IMR-90 (cell line): ENCODE results near the gene PRSS56. TPM values are rescaled to one million over a fixed set of nuclear protein-coding genes. Genes with fewer than 3 reads are reported as not detected.

ENCODE experiments used
- ATAC-seq: fragments of 200-7000 bp; cut with Tn5 transposase; 2 replicates; pipeline ENCODE4 v1.9.1; 2020; ENCODE audit warnings: low read depth, mild to moderate bottlenecking, moderate library complexity
- BruUV-seq: library from RNA; stranded (reverse); fragments of 400-500 nt; replicated peaks from 2 replicates; lab custom pipeline; 2021; lab: Mats Ljungman, UMichigan
- CTCF ChIA-PET: fragments of 300-600 bp; formaldehyde crosslinking; extraction: SDS; loops from one replicate; lab custom pipeline; 2021; ENCODE audit warnings: antibody characterized with exemption; lab: Yijun Ruan, JAX
- POLR2A ChIA-PET: fragments of 300-600 bp; sonication (Branson Sonifier 250); formaldehyde crosslinking; loops from one replicate; lab custom pipeline; 2022; ENCODE audit warnings: antibody characterized with exemption; ENCODE audit not compliant: unreplicated experiment; lab: Charles Lee
- DNase-seq: peaks from one replicate; pipeline ENCODE4 v3.0.0; 2013
- H2AFZ ChIP-seq: replicated peaks from 2 replicates; pipeline ENCODE3; 2013; ENCODE audit warnings: low read length, mild to moderate bottlenecking; ENCODE audit not compliant: poor library complexity
- H2AK5ac ChIP-seq: 2 replicates; pipeline ENCODE4 v1.6.1; 2013; ENCODE audit warnings: low read depth, low read length, inconsistent platforms
- H2AK9ac ChIP-seq: replicated peaks from 2 replicates; pipeline ENCODE3; 2013; ENCODE audit warnings: mild to moderate bottlenecking, low read depth, low read length, moderate library complexity; ENCODE audit not compliant: poor library complexity
- H2BK120ac ChIP-seq: 2 replicates; pipeline ENCODE4 v1.6.1; 2013; ENCODE audit warnings: low read depth, low read length, inconsistent platforms
- H2BK15ac ChIP-seq: 3 replicates; pipeline ENCODE4 v1.6.1; 2013; ENCODE audit warnings: low read depth, low read length, inconsistent platforms
- H2BK20ac ChIP-seq: 2 replicates; pipeline ENCODE4 v1.6.1; 2013; ENCODE audit warnings: low read depth, mild to moderate bottlenecking, inconsistent platforms, low read length, moderate library complexity
- H2BK5ac ChIP-seq: 2 replicates; pipeline ENCODE4 v1.6.1; 2013; ENCODE audit warnings: mild to moderate bottlenecking, low read depth, low read length, inconsistent platforms; ENCODE audit not compliant: poor library complexity, severe bottlenecking
- H3K14ac ChIP-seq: replicated peaks from 2 replicates; pipeline ENCODE4 v1.6.1; 2013; ENCODE audit warnings: low read depth, low read length, inconsistent platforms
- H3K18ac ChIP-seq: 2 replicates; pipeline ENCODE4 v1.6.1; 2013; ENCODE audit warnings: low read depth, low read length, control low read depth
- H3K23ac ChIP-seq: 2 replicates; pipeline ENCODE4 v1.6.1; 2013; ENCODE audit warnings: low read depth, low read length, inconsistent platforms
- H3K27ac ChIP-seq: 2 replicates; pipeline ENCODE4 v1.5.1; 2013; ENCODE audit warnings: mild to moderate bottlenecking, control low read depth, low read length; ENCODE audit not compliant: insufficient read depth
- H3K27me3 ChIP-seq: 2 replicates; pipeline ENCODE4 v1.6.1; 2013; ENCODE audit warnings: low read length; ENCODE audit not compliant: control insufficient read depth, insufficient read depth
- H3K36me3 ChIP-seq: 2 replicates; pipeline ENCODE4 v1.6.1; 2013; ENCODE audit warnings: low read length, mixed read lengths; ENCODE audit not compliant: control insufficient read depth, insufficient read depth
- H3K4ac ChIP-seq: 2 replicates; pipeline ENCODE4 v1.6.1; 2013; ENCODE audit warnings: low read depth, low read length, inconsistent platforms
- H3K4me1 ChIP-seq: 2 replicates; pipeline ENCODE4 v1.6.1; 2013; ENCODE audit warnings: low read length, mixed read lengths; ENCODE audit not compliant: control insufficient read depth, insufficient read depth
- H3K4me2 ChIP-seq: 2 replicates; pipeline ENCODE4 v1.6.1; 2013; ENCODE audit warnings: low read depth, mild to moderate bottlenecking, control low read depth, low read length, moderate library complexity
- H3K4me3 ChIP-seq: 2 replicates; pipeline ENCODE4 v1.5.1; 2013; ENCODE audit warnings: low read depth, mild to moderate bottlenecking, control low read depth, low read length, moderate library complexity; ENCODE audit not compliant: insufficient read depth
- H3K56ac ChIP-seq: 2 replicates; pipeline ENCODE4 v1.6.1; 2013; ENCODE audit warnings: low read length, inconsistent platforms; ENCODE audit not compliant: insufficient read depth; ENCODE audit errors: extremely low read depth
- H3K79me1 ChIP-seq, 2 experiments: 2 replicates each; pipeline ENCODE4 v1.6.1; 2013; ENCODE audit warnings: low read length in 2 of 2, inconsistent platforms in 1 of 2, low read depth in 1 of 2
- H3K9ac ChIP-seq: 2 replicates; pipeline ENCODE4 v1.6.1; 2013; ENCODE audit warnings: low read depth, low read length, control low read depth
- H3K9me1 ChIP-seq: 2 replicates; pipeline ENCODE4 v1.6.1; 2013; ENCODE audit warnings: low read length, inconsistent platforms; ENCODE audit not compliant: insufficient read depth
- H3K9me3 ChIP-seq: 2 replicates; pipeline ENCODE4 v1.6.1; 2013; ENCODE audit warnings: low read length; ENCODE audit not compliant: control insufficient read depth, insufficient read depth
- H4K20me1 ChIP-seq: 2 replicates; pipeline ENCODE4 v1.6.1; 2013; ENCODE audit warnings: low read length, inconsistent platforms; ENCODE audit not compliant: insufficient read depth
- H4K5ac ChIP-seq: 2 replicates; pipeline ENCODE4 v1.6.1; 2013; ENCODE audit warnings: mild to moderate bottlenecking, low read depth, low read length, control low read depth
- H4K8ac ChIP-seq, 2 experiments: 2 replicates each; pipeline ENCODE4 v1.6.1; 2013; ENCODE audit warnings: low read depth in 2 of 2, low read length in 2 of 2, control low read depth in 1 of 2, inconsistent platforms in 1 of 2
- H4K91ac ChIP-seq: 2 replicates; pipeline ENCODE4 v1.6.1; 2013; ENCODE audit warnings: low read depth, low read length, inconsistent platforms; ENCODE audit not compliant: insufficient read depth
- CEBPB ChIP-seq: IDR thresholded peaks from 2 replicates; pipeline ENCODE4 v1.6.1; 2012; ENCODE audit warnings: low read depth, low read length, improper control_type of control experiment
- CTCF ChIP-seq: conservative IDR thresholded peaks from 2 replicates; pipeline ENCODE4 v1.5.1; 2012; ENCODE audit warnings: mild to moderate bottlenecking, low read depth, low read length, improper control_type of control experiment
- MAFK ChIP-seq: IDR thresholded peaks from 2 replicates; pipeline ENCODE4 v1.6.1; 2012; ENCODE audit warnings: low read depth, low read length, improper control_type of control experiment
- SMC3 ChIP-seq: fragments of 150-350 bp; IDR thresholded peaks from 2 replicates; pipeline ENCODE4 v1.6.1; 2016; ENCODE audit warnings: low read depth, mild to moderate bottlenecking, antibody characterized with exemption, low read length, moderate library complexity
- USF2 ChIP-seq: fragments of 150-350 bp; IDR thresholded peaks from 2 replicates; pipeline ENCODE4 v1.6.1; 2017; ENCODE audit warnings: mild to moderate bottlenecking, antibody characterized with exemption, low read length, low read depth
- WGBS, 2 experiments: methylation state at CpG; one replicate each; pipeline versions ENCODE4 v1.1.5 to v1.1.7; 2013; ENCODE audit warnings: missing lambda C conversion rate in 2 of 2; ENCODE audit not compliant: insufficient read length in 1 of 2; ENCODE audit errors: extremely low coverage in 2 of 2; 5-methylcytosine and 5-hydroxymethylcytosine counted together
- dilution Hi-C: fragments of 300-500 bp; cut with HindIII; formaldehyde crosslinking; loops from one replicate; pipeline ENCODE4 v1.14.3; 2018; ENCODE audit warnings: low sequenced_read_pairs; ENCODE audit not compliant: unreplicated experiment
- in situ Hi-C: fragments of 300-500 bp; cut with MboI; formaldehyde crosslinking; loops from 3 replicates; pipeline ENCODE4 v1.14.3; 2019; ENCODE audit warnings: low sequenced_read_pairs, inconsistent platforms, mixed read lengths
- intact Hi-C: fragments of 100-400 bp; cut with micrococcal nuclease; formaldehyde crosslinking; loops from 2 replicates; pipeline ENCODE4 v1.10.0; 2022
- polyA plus RNA-seq, 3 experiments: library from polyadenylated mRNA; depleted of rRNA; stranded (reverse); fragments of >200 nt; gene quantifications; 2 replicates each; pipeline ENCODE4 v1.2.3, GENCODE V29; 2012; ENCODE audit warnings: low replicate concordance in 1 of 3
- total RNA-seq: library from RNA; depleted of rRNA; stranded (reverse); fragments of >200 nt; gene quantifications from 2 replicates; pipeline ENCODE4 v1.2.3, GENCODE V29; 2012

The PRSS56 gene
- total and polyA plus RNA-seq, 2 of the 4 experiments (the other 2 are of a cell fraction) = not detected

GRCh38 chr2:232488097-232488711, 32.0 kb upstream of the PRSS56 start:
- ATAC-seq = no peak

More at GRCh38 chr2:232488097-232488711, 32.0 kb upstream of the PRSS56 start:
- Histone ChIP-seq H3K27me3 (peaks cover 67% of the 10 kb centered on the region), H3K9me3 (no peaks in the 10 kb centered on the region), H3K79me1 (no peaks in the 10 kb centered on the region), H3K9ac (no peak overlapping the region), H4K8ac (no peak overlapping the region), H2AK9ac (no peak overlapping the region), H3K56ac (no peak overlapping the region), H3K4me1 (no peaks in the 10 kb centered on the region; the same call in 1 of the 2 replicates), H2BK20ac (no peak overlapping the region), H3K9me1 (no peaks in the 10 kb centered on the region), H2AK5ac (no peak overlapping the region), H2BK120ac (no peak overlapping the region), H3K4me2 (no peak overlapping the region), H3K4ac (no peak overlapping the region), H3K27ac (no peak overlapping the region), H4K91ac (no peak overlapping the region), H3K4me3 (no peak overlapping the region), H3K18ac (no peak overlapping the region), H2BK5ac (no peak overlapping the region), H3K23ac (no peak overlapping the region), H2BK15ac (no peak overlapping the region), H4K5ac (no peak overlapping the region), H3K14ac (no peak overlapping the region), H4K20me1 (no peaks in the 10 kb centered on the region; the same call in 1 of the 2 replicates), H2AFZ (no peak overlapping the region), H3K36me3 (no peaks in the 10 kb centered on the region)
- no peak for TF ChIP-seq SMC3
- TF ChIP-seq USF2 = no peak
- no peak for TF ChIP-seq CTCF
- no peak for TF ChIP-seq CEBPB
- TF ChIP-seq MAFK = no peak
- POLR2A ChIA-PET = no interaction called here
- no TSS peak for BruUV-seq
- no peak for DNase-seq
- CTCF ChIA-PET = no interaction called here
- intact Hi-C loops (no loop called here), dilution Hi-C loops (no loop called here), in situ Hi-C loops (no loop called here)
- 19% methylated on average over 7 of the region's 16 CpGs; no CpG with 5 or more reads in 1 of the 2 experiments for WGBS, 2 experiments
